Endothelial cell of hepatic sinusoid (primary cell): ENCODE data around the gene ACP1.

Experiments
- in situ Hi-C: cut with HindIII; loops from 2 replicates; pipeline ENCODE4 v1.10.0; 2017; ENCODE audit warnings: low sequenced_read_pairs

ACP1 gene

DNA sequence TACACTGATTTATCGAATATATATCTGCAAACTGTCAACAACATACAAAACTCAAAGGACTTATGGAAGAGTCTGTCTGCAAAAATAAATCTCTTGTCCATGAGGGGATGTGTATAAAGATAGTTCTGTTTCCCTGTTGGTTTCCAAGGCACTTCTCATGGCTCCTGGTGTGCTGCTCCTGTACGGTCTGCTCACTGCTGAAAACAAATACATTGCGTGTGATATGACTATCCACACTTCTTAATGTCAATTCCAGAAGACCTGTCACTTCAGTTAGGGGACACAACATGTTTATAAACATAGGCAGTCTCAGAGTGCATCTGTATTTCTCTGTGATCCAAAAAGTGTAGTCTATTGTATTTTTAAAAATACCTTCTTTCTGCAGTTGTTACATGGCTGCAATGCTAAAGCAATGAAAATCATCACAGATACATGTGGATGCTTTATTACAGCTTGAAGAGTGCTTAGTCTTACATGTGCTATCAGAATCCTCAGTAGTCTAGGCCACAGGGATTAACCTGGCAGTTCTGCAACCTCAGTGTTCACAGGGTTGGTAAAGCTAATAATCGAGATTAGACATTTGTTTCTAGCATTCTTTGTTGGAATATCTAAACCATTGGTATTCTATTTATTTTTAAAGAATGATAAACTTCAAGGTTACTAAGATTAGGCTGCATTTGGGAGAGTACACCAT lies 15.4 kb downstream of the ACP1 start:
- in situ Hi-C loops, result no loop called here

DNA sequence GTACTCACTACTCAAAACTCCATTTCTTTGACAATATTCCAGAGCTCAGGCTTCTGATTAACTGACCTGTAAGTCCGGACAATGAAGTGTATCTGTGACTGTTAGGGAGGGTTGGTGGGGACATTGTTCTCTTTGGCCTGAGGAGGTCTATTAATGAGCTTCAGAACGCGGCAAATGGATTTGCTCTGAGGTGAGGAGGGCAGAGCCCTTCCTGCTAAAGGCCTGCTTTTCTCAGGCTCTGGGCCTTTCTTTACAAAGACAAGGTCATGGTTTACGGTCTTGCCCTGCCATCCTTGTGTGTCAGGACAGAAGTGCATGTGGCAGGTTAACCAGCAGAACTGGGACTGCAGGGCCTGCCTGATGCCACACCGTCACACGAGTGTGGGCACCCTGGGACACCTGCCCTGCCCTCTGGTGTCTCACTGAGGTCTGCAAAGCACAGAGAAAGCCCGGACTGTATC lies 15.9 kb downstream of the ACP1 start:
- in situ Hi-C loops, result no loop called here

DNA sequence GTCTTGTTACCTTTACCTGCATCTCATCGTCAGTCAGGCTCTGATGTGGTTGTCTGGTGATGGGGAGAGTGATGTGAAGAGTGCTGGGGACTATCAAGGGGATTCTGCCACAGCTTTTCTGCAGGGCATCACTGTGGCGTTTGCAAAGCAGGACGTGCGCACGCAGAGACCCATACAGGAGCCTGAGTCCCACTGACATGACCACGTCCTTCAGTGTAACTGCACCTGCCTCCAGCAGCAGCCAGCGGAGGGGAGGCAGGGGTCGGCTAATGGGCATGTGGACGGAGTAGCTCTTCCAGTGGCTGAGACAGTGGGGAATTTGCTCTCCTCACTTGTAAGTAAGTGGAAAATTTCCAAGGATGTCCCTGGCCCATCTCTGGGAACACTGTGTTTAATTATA lies 16.6 kb downstream of the ACP1 start:
- in situ Hi-C loops, result no loop called here

DNA sequence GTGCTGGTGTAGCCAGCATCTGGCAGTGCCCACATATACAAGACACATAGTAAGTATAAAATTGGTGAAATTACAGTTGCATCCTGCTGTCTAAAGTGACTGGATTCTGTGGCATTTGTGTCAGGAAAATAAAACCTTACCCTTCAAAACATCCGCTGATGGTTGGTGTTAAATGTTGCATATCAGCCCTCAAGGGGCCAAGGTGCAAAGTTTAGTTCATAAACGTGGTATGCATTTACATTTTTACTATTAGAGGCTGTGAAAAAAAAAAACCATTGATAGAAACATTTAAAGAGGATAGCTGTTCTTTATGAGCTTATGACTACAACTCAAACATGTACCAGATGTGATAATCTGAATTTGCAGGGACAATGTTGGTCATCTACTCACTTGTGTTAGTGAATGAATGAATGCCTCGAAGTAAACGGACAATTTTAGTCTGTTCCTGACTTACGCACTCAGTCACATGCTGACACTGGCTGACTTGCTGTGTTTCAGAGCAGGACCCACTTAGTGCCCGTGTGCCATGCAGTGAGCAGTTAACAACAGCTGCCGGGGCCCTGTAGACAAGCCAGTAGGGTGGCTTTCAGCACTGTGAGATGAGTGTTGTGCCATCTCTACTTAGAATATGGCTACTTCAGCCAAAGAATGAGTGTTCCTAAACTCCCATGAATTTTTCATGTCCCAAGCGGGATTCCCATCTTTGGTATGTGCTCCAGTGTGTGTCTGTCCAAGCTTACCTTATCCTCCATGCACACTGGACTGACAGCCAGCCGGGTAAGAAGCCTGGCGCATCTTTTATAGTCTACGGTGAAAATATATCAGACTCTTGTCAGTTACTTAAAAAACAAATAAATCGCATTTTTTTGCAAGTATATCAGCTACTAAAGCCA lies 17.9 kb downstream of the ACP1 start:
- in situ Hi-C loops, result no loop called here

DNA sequence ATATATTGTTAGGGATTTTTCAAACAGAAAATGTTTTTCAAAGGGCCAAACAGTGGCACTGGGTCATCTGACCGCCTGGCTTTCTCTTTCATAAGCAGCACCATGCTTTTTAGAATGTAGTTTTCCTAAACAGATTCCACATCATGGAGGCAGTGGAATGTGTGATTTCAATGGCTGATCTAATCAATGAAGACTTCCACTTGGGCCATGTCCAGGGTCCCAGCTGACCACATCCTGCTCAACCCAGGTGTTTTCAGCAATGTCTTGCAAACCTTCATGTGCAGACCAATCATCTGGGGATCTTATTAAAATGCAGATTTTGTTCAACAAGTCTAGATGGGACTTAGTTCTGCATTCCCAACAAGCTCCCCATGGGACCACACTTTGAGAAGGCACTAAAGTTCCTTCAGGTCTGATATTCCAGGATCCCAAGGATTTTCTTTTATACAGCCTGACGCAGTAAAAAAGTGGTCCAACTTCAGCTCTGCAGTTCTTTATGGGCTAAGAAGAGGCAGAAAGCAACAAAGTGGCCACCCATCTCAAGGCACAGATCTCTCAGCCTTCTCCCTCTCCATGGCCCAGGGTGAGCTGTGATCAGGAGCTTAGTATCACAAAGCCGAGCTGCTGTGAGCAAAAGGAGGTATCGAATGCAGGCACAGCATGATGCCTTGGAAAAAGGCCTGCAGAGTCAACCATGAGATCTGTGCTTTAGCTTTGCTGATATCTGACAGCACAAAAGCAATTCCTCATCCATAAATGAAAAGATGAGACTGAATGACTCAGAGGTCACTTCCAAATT lies 19.4 kb downstream of the ACP1 start:
- in situ Hi-C loops, result no loop called here

DNA sequence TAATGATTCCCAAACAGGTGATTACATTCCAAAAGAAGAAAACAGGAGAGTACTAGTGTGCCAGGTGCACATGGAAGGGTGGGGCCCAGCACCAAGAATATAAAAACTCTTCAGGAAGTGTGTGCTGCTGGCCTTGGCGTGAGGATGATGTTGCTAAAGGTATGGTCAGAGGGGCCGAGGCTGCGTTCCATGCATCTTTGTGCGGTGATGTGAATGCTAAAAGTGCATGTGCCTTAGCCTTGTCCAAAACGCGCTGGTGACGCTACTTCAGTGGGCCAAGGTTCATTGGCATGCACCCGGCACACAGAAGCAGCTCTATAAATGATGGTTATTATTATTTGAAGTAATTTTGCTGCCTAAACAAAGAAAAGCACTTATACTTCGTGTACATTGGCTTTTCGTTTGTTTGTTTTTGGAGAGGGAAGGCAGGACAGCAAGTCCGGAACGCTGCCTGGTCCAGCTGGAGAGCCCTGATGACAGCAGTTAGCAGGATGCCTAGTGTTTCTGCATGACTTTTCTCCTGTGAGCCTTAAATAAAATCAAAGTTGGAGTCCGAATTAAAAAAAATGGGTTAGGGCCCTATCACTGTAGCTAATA lies 20.2 kb downstream of the ACP1 start:
- in situ Hi-C loops, result no loop called here

DNA sequence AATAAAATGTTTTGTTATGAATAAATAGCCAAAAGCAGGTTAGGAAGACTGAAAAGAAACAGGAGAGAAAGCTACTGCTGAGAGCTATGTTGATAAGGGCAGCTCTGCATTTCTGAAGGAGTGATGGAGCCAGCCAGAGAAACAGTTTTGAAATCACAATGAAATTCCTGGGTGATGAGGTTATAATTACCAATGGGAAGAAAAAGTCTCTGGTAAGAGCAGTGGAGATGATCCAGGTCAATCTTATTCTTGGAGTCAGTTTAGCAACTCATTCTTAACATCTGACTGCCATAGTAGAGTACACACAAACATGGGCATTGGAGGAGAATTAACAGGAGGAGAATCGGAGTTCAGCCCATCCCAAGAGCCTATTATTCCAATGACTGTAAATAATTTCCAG lies 20.8 kb downstream of the ACP1 start:
- in situ Hi-C loops, result no loop called here

DNA sequence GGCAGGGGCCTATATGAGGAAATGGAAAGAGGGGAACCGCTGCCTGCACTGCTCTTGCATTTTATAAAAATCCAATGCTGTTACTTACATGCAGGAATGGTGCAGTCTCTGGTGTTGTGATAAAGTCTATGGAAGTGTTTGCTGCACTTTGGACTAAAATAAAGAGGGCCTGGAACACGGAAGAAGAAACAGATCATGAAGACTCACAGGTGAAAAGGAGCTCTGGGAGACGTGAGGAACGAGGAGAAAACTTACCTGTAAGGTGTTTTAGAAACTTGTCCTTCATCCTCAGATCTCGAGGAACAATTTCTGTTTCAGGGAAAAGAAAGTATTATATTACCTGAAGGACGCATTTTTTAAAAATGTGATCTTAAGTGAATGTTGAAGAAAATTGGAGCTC lies 21.3 kb downstream of the ACP1 start:
- in situ Hi-C loops, result no loop called here

DNA sequence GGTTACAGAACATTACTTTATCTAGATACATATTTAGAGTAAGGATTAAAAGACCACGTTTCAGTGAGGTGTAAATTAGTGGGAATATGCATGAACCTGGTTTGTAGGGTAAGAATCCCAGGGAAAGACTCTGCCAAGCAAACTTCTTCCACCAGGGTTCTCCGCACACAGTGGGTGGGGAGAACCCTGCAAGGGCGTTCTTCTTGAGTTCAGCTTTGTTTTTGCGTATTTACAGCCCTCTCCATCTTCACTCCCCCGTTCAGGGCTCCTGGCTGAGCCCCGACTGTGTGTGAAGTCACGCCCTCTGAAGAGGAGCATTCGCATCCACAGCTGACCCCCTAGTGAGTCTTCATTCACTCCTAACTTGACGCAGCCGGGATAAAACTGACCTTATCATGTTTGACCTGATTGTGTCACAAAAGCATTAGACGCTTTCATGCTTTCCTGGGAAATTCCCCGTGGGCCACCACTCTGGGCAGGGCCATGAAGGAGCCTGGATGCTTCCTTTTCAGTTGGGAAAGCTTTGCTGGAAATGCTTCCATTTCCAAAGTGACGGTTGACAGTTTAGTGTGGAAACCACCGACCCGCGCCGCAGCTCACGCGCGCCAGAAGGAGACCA lies 22.1 kb downstream of the ACP1 start:
- in situ Hi-C loops, result no loop called here

DNA sequence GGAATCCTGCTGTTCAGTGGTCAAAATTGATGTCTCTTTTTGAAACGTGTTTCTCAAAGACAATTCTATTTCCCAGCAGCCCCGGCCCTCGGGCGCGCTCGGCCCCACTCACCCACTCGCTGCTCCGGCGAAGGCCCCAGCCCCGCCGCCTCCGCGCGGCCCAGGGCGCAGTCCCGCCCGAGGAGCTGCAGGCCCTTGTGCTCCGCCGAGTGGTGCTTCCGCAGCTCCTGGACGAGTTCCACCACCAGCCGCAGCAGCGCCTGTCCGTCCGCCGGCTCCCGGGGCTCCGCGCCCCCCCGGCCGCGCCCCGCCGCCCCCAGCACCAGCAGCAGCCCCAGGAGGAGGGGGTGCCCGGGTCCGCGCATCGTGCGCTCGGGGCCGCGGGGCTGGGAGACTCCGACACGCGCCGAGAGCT lies 22.7 kb downstream of the ACP1 start:
- in situ Hi-C loops, result no loop called here

DNA sequence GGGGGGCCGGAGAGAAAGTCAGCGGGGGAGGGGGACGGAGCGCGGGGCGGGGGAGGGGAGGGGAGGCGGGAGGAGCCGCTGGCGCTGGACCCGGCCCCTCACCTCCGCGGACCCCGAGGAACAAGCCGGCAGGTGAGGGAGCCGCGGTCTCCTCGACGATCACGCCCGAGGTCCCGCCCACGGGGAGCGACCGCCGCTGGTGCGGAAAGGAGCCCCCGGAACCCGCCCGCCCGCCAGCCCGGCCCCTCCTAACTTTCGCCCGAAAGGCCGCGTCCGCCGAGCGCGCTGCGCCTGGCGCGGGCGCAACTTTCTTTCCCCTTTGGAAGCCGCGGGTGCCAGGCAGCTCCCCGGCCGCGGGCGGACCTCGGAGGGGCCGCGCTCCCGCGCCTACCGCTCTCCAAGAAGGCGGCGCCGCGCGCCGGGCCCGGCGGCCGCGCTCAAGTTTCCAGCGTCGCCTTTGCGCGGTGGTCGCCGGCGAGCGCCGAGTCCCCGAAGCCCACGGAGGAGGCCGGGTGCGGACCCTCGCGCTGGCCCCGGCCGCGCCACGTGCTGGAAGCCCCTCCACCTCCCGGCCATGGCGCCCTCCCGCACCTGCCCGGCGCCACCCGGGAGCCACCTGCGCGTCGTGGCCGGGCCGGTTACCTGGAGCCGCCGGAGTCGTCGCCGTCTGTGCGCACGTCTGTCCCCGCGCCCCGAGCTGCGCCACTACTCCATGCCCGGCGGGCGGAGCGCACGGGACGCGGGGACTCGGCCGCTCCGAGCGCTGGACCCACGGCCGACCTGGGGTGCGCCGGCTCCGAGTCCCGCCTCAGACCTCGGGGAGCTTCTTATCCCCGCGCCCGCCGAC lies 23.4 kb downstream of the ACP1 start, which contains the start of gene ALKAL2:
Gene ALKAL2, minus strand, starts transcription at position 181 of the 847 bp plus-strand sequence. CDS start 256 bp downstream, outside the sequence.
- in situ Hi-C loops, result no loop called here

DNA sequence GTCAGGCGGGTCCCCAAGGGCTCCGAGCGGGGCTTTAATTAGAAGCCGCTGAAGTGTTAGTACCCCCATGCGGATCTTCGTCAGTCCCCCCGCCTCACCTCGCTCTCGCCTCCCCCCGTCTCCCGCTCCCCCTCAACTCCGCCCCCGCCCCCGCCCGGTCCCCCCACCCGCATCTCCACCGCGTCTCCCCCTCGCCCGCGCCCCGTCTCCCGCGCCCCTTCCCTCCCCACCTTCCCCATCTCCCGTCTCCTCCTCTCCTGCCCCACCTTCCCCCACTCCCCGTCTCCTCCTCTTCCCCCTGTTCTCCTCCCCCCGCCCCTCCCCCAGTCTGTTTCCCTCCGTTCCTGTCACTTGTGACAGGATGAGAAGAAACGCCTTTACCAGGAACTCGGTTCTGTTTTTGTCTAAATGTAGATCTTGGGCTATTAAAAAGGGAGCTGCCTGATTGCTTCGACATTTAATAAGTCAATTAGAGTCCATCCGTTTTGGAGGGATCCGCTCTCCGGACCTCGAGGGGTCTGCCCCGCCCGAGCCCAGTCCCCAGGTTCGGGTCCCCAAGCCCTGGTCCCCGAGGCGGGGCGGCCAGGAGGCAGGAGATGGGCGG lies 24.1 kb downstream of the ACP1 start:
- in situ Hi-C loops, result no loop called here

DNA sequence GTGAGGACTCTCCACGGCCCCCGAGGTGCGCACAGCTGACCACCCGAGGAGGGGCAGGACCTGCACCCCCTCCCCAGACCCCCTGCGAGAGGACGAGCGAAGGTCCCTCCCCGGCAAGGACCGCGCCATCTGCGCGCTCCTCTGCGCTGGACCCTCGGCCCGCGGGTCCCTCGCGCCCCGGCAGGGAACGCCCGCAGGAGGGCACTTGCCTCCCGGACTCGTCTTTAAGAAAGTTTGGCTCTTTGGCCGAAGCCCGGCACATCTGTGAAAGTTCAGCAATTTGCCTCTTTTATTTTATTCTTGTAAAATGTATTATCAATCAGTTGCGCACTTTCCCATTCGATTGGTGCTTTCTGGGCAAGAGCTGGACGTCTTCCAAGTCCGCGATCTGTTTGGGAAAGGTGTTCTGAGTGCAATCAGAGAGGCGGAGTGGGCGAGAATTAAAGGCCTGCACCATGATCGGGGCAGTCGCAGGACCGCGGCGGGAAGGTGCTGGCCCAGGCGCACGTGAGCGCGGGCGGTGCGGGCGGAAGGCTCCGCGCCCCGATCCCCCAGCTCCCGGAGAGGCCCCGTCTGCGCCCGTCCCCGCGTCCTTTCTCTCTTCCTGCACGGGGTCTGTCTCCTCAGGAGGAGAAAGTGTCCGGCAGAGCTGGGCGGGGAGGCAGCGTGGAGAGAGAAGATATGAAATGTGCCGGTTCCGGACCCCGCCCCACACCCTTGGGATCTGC lies 24.8 kb downstream of the ACP1 start:
- in situ Hi-C loops, result no loop called here

DNA sequence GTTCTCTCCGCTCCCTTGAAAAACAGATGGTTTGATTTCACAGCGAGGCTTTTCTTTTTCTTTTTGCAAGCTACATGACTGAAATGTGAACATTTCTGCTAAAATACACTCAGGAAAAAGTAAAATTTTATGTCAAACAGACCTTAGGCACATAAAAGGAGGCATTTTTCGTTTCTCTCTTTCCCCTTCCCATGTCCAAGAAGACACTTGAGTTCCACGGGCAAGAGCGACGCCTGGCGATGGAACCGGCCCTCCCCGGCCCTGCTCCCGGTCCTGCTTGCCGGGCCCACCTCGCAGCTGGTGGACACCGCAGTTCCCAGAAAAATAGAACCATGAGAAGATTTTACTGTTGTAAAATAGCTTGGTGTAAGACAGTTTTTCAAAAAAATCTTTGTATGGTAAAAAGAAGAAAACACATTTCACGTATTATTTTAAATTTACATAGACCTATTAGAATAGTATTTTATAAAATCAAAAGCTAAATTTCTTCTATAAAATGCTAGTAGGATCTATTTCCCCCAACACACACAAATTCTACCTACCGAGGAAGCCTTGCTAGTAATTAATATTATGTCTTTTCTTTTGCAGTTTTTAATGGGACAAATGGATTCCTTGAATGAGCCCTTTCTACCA lies 25.5 kb downstream of the ACP1 start:
- in situ Hi-C loops, result no loop called here

DNA sequence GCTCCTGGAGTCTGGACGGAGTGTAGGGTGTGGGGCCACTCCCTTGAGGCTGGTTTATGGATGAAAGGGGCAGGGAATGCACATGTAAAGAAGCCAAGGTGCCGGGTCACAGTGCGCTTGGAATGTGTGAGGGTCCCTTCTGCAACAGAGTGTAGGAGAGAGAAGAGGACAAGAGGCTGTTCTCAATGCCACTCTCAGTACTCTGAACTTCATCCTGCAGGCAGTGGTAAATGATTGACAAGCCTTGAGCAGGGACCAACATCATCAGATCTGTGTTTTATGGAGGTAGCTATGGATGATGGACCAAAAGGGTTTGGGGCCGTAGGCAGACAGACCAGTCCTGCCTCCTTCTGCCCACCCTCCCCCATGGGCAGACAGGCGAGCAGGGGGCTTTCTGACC lies 30.3 kb downstream of the ACP1 start:
- in situ Hi-C loops, result no loop called here

DNA sequence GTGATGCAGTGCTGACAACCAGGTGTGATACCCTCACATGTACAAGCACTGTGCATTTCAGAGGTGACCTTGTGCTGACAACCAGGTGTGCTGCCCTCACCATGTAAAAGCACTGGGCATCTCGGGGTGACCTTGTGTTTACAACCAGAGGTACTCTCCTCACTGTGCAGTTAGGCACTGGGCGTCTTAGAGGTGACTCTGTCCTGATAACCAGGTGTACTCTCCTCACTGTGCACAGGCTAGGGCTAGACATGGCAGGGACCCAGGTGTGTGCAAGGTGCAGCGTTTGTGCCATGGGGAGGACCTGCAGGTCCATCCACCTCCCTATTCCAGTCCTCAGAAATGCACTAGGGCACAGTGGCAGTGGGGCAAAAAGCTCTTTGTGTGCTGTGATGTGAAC lies 31.6 kb downstream of the ACP1 start:
- in situ Hi-C loops, result no loop called here

DNA sequence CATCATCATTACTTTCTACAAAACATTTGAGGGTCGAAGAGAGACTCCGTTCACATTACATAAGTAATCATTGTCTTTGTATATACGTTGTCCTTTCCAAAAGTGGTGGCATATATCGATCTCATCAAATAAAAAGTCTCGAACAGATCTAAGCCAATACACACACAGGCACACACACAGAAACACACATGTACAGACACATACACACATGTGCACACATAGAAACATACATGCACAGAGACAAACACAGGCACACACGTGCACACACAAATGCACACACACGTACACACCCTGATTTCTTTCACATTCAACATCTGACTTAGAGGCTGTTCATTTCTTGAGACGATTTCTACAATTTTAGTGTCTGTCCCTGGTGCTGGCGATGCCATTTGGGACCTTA lies 40.6 kb downstream of the ACP1 start:
- in situ Hi-C loops, result no loop called here
